Esophagus muscularis mucosa (tissue), 4 donors: ENCODE data around the gene NOP56. TPM values are rescaled to one million over a fixed set of nuclear protein-coding genes. Genes with fewer than 3 reads are reported as not detected.

Experiments used
- DNase-seq: peaks from one replicate; pipeline ENCODE4 v3.0.0-alpha.2; 2017; ENCODE audit errors: extremely low spot score
- H3K27ac ChIP-seq, 4 donors: fragments of 200-600 bp; sonication (generic); replicated peaks in 1 of 4; 1 replicate in 3 of 4; 2 replicates in 1 of 4; pipeline ENCODE4 v1.5.1; 2016 to 2019; ENCODE audit warnings: mild to moderate bottlenecking in 1 of 4
- H3K27me3 ChIP-seq, 4 donors: fragments of 200-600 bp; sonication (generic); one replicate each; pipeline versions ENCODE4 v1.5.1 to v1.6.0; 2016 to 2019
- H3K36me3 ChIP-seq, 4 donors: fragments of 200-600 bp; sonication (generic); one replicate each; pipeline ENCODE4 v1.5.1; 2016 to 2019
- H3K4me1 ChIP-seq, 4 donors: fragments of 200-600 bp; sonication (generic); one replicate each; pipeline ENCODE4 v1.5.1; 2016 to 2019
- H3K4me3 ChIP-seq, 4 donors: fragments of 200-600 bp; sonication (generic); 1 replicate in 2 of 4; 2 replicates in 2 of 4; pipeline ENCODE4 v1.5.1; 2016 to 2019; ENCODE audit warnings: mild to moderate bottlenecking in 4 of 4, moderate library complexity in 1 of 4
- H3K9me3 ChIP-seq, 4 donors: fragments of 200-600 bp; sonication (generic); 1 replicate in 3 of 4; 2 replicates in 1 of 4; pipeline ENCODE4 v1.5.1; 2016 to 2019
- EP300 ChIP-seq: sonication (generic); formaldehyde crosslinking; IDR thresholded peaks from one replicate; pipeline ENCODE4 v1.6.1; 2017; ENCODE audit warnings: antibody characterized with exemption
- POLR2A ChIP-seq: fragments of 450-650 bp; IDR thresholded peaks from one replicate; pipeline ENCODE4 v1.6.1; 2017; ENCODE audit warnings: antibody characterized with exemption, moderate library complexity, mild to moderate bottlenecking, low read depth
- POLR2AphosphoS5 ChIP-seq, 2 donors: sonication (generic); formaldehyde crosslinking; IDR thresholded peaks; one replicate each; pipeline ENCODE4 v1.6.1; 2017; ENCODE audit warnings: antibody characterized with exemption in 2 of 2
- WGBS: methylation state at CpG from one replicate; pipeline ENCODE4 v1.1.5; 2018; 5-methylcytosine and 5-hydroxymethylcytosine counted together
- intact Hi-C: fragments of 100-400 bp; cut with DNase I; formaldehyde crosslinking; loops from one replicate; pipeline ENCODE4 v1.15.1; 2023
- small RNA-seq, 3 donors: library from RNA; depleted of rRNA; stranded (forward); fragments of <200 nt; gene quantifications; one replicate each; pipeline ENCODE3, GENCODE V24; 2016
- total RNA-seq, 4 donors: library from RNA; depleted of rRNA; stranded (reverse); fragments of >200 nt; gene quantifications; one replicate each; pipeline versions ENCODE4 v1.1.0 to v1.2.1, GENCODE V29; 2016
- TF ChIP-seq, protein P1 (sequence below), 3 experiments: fragments of 200-600 bp in 2 of 3; fragments of 450-650 bp in 1 of 3; sonication (generic) in 2 of 3; IDR thresholded peaks; one replicate each; pipeline ENCODE4 v1.5.1; 2017 to 2019; ENCODE audit warnings: antibody characterized with exemption in 3 of 3, mild to moderate bottlenecking in 2 of 3, moderate library complexity in 1 of 3

The NOP56 gene
- total RNA-seq, 4 donors from 2014 or later, result 31.6 to 96.4 (median 62.8) TPM

DNA sequence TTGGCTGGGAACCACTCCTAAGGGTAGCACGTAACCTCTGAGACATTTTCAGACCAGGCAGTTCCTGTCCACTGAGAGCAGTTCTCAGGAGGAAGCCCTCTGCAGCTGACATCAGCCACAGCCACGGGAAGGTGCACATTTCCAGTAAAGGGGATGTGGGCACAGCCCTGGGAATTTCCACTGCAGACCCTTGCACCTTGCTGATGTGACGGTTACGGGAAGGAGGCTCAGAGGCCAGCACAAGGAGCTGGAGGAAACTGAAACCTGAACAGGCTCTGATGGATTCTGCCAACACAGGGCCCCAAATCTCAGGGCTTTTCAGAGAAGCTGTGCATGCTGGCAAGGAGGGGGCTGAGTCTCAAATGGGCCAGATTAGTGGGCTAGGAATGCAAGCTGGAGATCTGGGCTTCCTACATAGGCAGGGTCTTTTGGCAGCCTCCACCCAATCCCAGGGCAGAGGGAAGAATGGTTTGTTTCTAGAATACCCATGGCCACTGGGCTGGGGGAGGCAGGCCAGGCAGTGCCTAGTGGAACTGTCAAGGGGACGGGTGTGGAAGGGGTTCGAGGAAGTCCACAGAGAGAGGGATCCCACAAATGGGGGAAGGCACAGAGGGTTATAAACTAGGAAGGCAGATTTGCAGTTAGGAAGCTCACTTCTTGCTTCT, 54.4 kb downstream of the NOP56 start:
- intact Hi-C loops, result no loop called here
- 84% methylated on average over 6 of the region's 6 CpGs for WGBS

DNA sequence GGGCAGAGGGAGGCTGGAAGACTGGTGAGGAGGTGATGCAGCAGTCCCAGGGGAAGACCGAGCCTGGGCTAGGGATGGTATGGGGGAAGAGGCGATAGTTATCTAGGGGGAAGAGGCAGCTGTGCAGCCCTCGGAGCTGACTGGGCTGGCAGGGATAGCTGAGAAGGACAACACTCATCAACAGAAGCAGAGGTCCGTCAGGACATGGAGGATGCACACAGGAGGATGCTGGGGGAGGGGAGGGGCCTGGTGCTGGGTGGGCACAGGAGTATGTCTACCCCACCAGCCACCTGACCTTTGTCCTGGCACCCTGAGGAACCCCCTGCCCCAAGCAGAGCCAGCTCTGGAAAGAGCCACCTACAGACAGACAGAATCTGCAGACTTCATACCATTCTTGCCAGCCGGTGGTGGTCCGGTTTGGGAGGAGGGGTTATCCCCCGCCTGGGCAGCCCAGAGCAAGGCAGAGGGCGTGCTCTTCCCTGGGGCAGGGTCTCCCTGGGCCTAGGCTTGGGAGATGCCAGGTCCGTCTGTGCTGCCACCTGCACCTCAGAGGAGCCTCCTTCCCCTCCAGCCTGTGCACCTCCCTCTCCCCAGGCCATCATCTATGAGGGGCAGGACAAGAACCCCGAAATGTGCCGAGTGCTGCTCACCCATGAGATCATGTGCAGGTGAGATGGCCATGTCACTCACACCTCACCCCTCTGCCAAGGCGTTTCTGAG, 55.1 kb downstream of the NOP56 start:
- intact Hi-C loops, result no loop called here
- H3K27ac ChIP-seq, result no peak overlapping the region
- H3K36me3 ChIP-seq, result peaks cover 0 to 26% (median 0%) of the 10 kb centered on the region in 4 donors
- H3K9me3 ChIP-seq, result no peaks in the 10 kb centered on the region
- TF ChIP-seq EP300, result no peak
- no peak for TF ChIP-seq POLR2A
- TF ChIP-seq, protein P1, sequence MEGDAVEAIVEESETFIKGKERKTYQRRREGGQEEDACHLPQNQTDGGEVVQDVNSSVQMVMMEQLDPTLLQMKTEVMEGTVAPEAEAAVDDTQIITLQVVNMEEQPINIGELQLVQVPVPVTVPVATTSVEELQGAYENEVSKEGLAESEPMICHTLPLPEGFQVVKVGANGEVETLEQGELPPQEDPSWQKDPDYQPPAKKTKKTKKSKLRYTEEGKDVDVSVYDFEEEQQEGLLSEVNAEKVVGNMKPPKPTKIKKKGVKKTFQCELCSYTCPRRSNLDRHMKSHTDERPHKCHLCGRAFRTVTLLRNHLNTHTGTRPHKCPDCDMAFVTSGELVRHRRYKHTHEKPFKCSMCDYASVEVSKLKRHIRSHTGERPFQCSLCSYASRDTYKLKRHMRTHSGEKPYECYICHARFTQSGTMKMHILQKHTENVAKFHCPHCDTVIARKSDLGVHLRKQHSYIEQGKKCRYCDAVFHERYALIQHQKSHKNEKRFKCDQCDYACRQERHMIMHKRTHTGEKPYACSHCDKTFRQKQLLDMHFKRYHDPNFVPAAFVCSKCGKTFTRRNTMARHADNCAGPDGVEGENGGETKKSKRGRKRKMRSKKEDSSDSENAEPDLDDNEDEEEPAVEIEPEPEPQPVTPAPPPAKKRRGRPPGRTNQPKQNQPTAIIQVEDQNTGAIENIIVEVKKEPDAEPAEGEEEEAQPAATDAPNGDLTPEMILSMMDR (IDR thresholded peaks at IDR 0.05), result no peak
- no peak for TF ChIP-seq POLR2AphosphoS5 (IDR thresholded peaks at IDR 0.05)
- H3K4me3 ChIP-seq, result no peak overlapping the region
- no peak for DNase-seq
- no peaks in the 10 kb centered on the region for H3K4me1 ChIP-seq
- WGBS, result 75% methylated on average over 8 of the region's 12 CpGs
- H3K27me3 ChIP-seq, result no peaks in the 10 kb centered on the region

More for the DNA sequence above, 54.4 kb downstream of the NOP56 start:
- Histone ChIP-seq H3K36me3 (peaks cover 0 to 26% (median 0%) of the 10 kb centered on the region in 4 donors), H3K9me3 (no peaks in the 10 kb centered on the region), H3K4me1 (no peaks in the 10 kb centered on the region), H3K27ac (no peak overlapping the region), H3K4me3 (no peak overlapping the region), H3K27me3 (no peaks in the 10 kb centered on the region)
- DNase-seq, result peak; percentile 89
- TF ChIP-seq POLR2AphosphoS5 (IDR thresholded peaks at IDR 0.05), result no peak
- TF ChIP-seq EP300, result no peak

Small RNA genes lying within 50 kb of the gene (small RNA-seq; reads per million reads assigned to genes)
- 0 reads per million in 3 donors for gene SNORA51
- gene SNORD110, result 0 reads per million in 3 donors
- gene SNORD56, result 0 reads per million in 3 donors
- gene SNORD57, result 0 reads per million in 3 donors
- 0 reads per million in 3 donors for gene SNORD86

Other genes starting within 250 kb of the NOP56 start
- gene SNRPB, start 181.8 kb upstream of the NOP56 start, total RNA-seq, result 100 to 1,000 TPM; 127 to 258 (median 216) TPM
- 10 to 100 TPM in 3 of 4 donors, 1 to 10 TPM in 1; 9.9 to 19.5 (median 16.1) TPM for gene ZNF343, start 143.7 kb upstream of the NOP56 start, total RNA-seq
- under 1 TPM in 2 of 4 donors, not detected in 2; 0.19 to 0.34 TPM for gene TMC2, start 116.1 kb upstream of the NOP56 start, total RNA-seq
- gene IDH3B, start 11.6 kb downstream of the NOP56 start, total RNA-seq, result 100 to 1,000 TPM; 115 to 122 (median 118) TPM
- gene EBF4, start 40.1 kb downstream of the NOP56 start, total RNA-seq, result 10 to 100 TPM; 23.7 to 46.7 (median 30.1) TPM
- 1 to 10 TPM in 1 of 4 donors, under 1 TPM in 2, not detected in 1; 0.17 to 1.3 (median 0.45) TPM for gene CPXM1, start 148.0 kb downstream of the NOP56 start, total RNA-seq
- not detected for gene C20orf141, start 162.4 kb downstream of the NOP56 start, total RNA-seq
- not detected for gene TMEM239, start 163.7 kb downstream of the NOP56 start, total RNA-seq
- 10 to 100 TPM; 15.1 to 24.1 (median 22.5) TPM for gene PCED1A, start 188.0 kb downstream of the NOP56 start, total RNA-seq
- gene VPS16, start 188.1 kb downstream of the NOP56 start, total RNA-seq, result 10 to 100 TPM; 22.0 to 37.5 (median 30.2) TPM
- gene PTPRA, start 220.8 kb downstream of the NOP56 start, total RNA-seq, result 10 to 100 TPM; 49.2 to 80.8 (median 60.4) TPM